AG04449 (cell line): ENCODE measurements around the gene KRT78.

ENCODE experiments used
- CTCF ChIA-PET: fragments of 350-600 bp; formaldehyde crosslinking; extraction: SDS; loops from one replicate; lab custom pipeline; 2021; ENCODE audit warnings: antibody characterized with exemption; lab: Yijun Ruan, JAX
- POLR2A ChIA-PET: fragments of 400-600, 350-600 bp; formaldehyde crosslinking; extraction: SDS; loops from one replicate; lab custom pipeline; 2020; ENCODE audit warnings: antibody characterized with exemption, inconsistent platforms; lab: Yijun Ruan, JAX
- DNase-seq: peaks from one replicate; pipeline ENCODE4 v3.0.0-alpha.2; 2010; ENCODE audit warnings: low read depth, low spot score
- H3K4me3 ChIP-seq: 2 replicates; pipeline ENCODE4 v1.5.1; 2011; ENCODE audit warnings: low read depth, mild to moderate bottlenecking, control low read depth, low read length
- CTCF ChIP-seq: IDR thresholded peaks from one replicate; pipeline ENCODE4 v1.5.1; 2011; ENCODE audit warnings: mild to moderate bottlenecking, moderate library complexity, low read length, control low read depth, inconsistent platforms; ENCODE audit not compliant: insufficient read depth; ENCODE audit errors: missing control alignments

Gene KRT78

GRCh38 chr12:52872644-52873389 is 24.0 kb upstream of the KRT78 start:
- TF ChIP-seq CTCF = no peak
- ChIA-PET CTCF (interaction anchor here (1.2 to 24.1 kb wide), 9 partner anchors 8 to 732 kb away, joined by 4 to 1953 read pairs (median 41); partner anchors contain the start of genes KRT74 and KRT85), POLR2A (interaction anchor here (0.6 kb wide), 1 partner anchor 436 kb away, joined by 3 read pairs; no protein-coding TSS in a partner anchor)
- no peak for DNase-seq
- no peak overlapping the region for H3K4me3 ChIP-seq

GRCh38 chr12:52871291-52872039 is 22.7 kb upstream of the KRT78 start:
- ChIA-PET POLR2A (no interaction called here), CTCF (interaction anchor here (0.7 to 24.1 kb wide), 27 partner anchors 8 to 714 kb away, joined by 3 to 1953 read pairs (median 5); partner anchors contain the start of genes KRT1, KRT71, KRT74 and KRT84)
- DNase-seq = peak; percentile 65
- no peak overlapping the region for H3K4me3 ChIP-seq
- no peak for TF ChIP-seq CTCF

GRCh38 chr12:52870361-52871290 is 21.8 kb upstream of the KRT78 start:
- no peak overlapping the region for H3K4me3 ChIP-seq
- TF ChIP-seq CTCF = peak; percentile 86
- ChIA-PET CTCF (interaction anchor here (0.6 to 24.1 kb wide), 49 partner anchors 9 to 732 kb away, joined by 3 to 1953 read pairs (median 3); partner anchors contain the start of genes KRT1, KRT71, KRT74 and KRT84), POLR2A (no interaction called here)
- DNase-seq = no peak

GRCh38 chr12:52867642-52868041 is 18.8 kb upstream of the KRT78 start:
- no peak overlapping the region for H3K4me3 ChIP-seq
- POLR2A ChIA-PET = no interaction called here
- no peak for DNase-seq
- CTCF ChIA-PET = interaction anchor here (0.5 to 24.1 kb wide), 15 partner anchors 12 to 742 kb away, joined by 3 to 951 read pairs (median 3); partner anchors contain the start of gene KRT74
- no peak for TF ChIP-seq CTCF

GRCh38 chr12:52867152-52867551 is 18.4 kb upstream of the KRT78 start:
- TF ChIP-seq CTCF = no peak
- POLR2A ChIA-PET = no interaction called here

More at GRCh38 chr12:52867152-52867551, 18.4 kb upstream of the KRT78 start:
- no peak for DNase-seq
- H3K4me3 ChIP-seq = no peak overlapping the region
- CTCF ChIA-PET = interaction anchor here (0.5 to 24.1 kb wide), 14 partner anchors 11 to 710 kb away, joined by 3 to 951 read pairs (median 3); partner anchors contain the start of gene KRT74
